Endothelial cell (in vitro differentiated cells): ENCODE results near the gene RFESD. TPM values are rescaled to one million over a fixed set of nuclear protein-coding genes. Genes with fewer than 3 reads are reported as not detected.
"Not testable (repeated sequence)": the region's sequence is repeated elsewhere in the genome, so short reads cannot be mapped to it uniquely, and the experiment has no call there.

ENCODE experiments used
- DNase-seq: peaks from one replicate; pipeline ENCODE4 v3.0.0; 2021; ENCODE audit warnings: low spot score
- H3K27ac Mint-ChIP-seq: one replicate; pipeline ENCODE4 v1.8.0; 2021; ENCODE audit warnings: mixed read lengths, inconsistent platforms; ENCODE audit not compliant: unreplicated experiment
- H3K27me3 Mint-ChIP-seq: one replicate; pipeline ENCODE4 v1.8.0; 2021; ENCODE audit warnings: mild to moderate bottlenecking, moderate library complexity, mixed read lengths, inconsistent platforms; ENCODE audit not compliant: unreplicated experiment
- H3K36me3 Mint-ChIP-seq: one replicate; pipeline ENCODE4 v1.8.0; 2021; ENCODE audit warnings: mild to moderate bottlenecking, low read depth, mixed read lengths, inconsistent platforms; ENCODE audit not compliant: unreplicated experiment
- H3K4me1 Mint-ChIP-seq: one replicate; pipeline ENCODE4 v1.8.0; 2021; ENCODE audit warnings: mild to moderate bottlenecking, mixed read lengths, inconsistent platforms; ENCODE audit not compliant: unreplicated experiment
- H3K4me3 Mint-ChIP-seq: one replicate; pipeline ENCODE4 v1.8.0; 2021; ENCODE audit warnings: mild to moderate bottlenecking, mixed read lengths, inconsistent platforms; ENCODE audit not compliant: unreplicated experiment
- H3K9me3 Mint-ChIP-seq: one replicate; pipeline ENCODE4 v1.8.0; 2021; ENCODE audit warnings: mixed read lengths, inconsistent platforms; ENCODE audit not compliant: unreplicated experiment
- total RNA-seq: library from RNA; stranded (reverse); fragmentation: NEBNext Ultra II Directional; extraction: Animal tissue kit (Norgen Biotek cat#: 25700); gene quantifications from one replicate; pipeline ENCODE4 v1.2.1, GENCODE V29; 2021; ENCODE audit not compliant: unreplicated experiment
- TF ChIP-seq, protein P1 (sequence below): fragments of 200-600 bp; sonication (generic); IDR thresholded peaks from one replicate; pipeline ENCODE4 v1.5.0; 2021; ENCODE audit warnings: antibody characterized with exemption; ENCODE audit not compliant: unreplicated experiment

Gene RFESD
- total RNA-seq, 1 donor from 2014 or later: 0.97 TPM

DNA sequence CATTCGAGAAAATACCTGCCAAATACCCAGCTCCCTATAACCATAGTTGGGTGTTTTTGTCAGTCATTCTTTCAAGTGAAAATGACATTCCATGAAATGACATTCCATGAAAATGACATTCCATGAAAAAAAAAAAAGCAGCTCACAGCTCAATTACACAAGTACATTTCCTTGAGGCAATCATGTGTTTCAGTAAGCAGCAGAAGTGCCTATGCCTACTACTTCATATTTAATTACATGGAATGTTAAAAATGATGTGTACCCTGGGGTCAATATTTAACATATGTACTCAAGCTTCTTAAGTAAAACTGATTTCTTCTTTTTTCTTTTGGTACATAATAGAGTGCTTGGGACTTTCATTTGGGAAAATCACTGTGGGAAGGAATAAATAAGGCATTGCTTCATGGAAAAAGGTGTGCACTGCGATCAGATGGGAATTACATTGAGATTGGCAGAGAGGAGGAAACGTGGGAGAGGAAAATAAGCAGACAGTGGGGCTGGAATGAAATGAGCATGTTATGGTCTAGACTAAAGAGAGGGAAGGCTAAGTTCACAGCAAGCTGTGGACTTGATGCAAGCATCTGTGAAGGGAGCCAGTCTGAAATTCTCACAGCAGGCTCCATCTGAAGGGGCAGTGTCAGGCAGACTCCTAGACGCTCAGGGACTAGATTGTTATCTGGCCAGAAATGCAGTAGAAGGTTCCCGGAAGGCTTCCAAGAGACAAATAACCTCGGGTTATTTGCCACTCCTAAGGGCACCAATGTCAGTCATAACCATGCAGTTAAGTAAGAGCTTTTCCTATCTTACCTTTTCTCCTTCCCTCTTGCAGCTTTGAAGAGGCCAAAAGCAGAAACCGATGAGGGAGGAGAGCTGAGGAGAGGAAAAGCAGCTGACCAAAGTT lies 51.5 kb downstream of the RFESD start:
- TF ChIP-seq, protein P1, sequence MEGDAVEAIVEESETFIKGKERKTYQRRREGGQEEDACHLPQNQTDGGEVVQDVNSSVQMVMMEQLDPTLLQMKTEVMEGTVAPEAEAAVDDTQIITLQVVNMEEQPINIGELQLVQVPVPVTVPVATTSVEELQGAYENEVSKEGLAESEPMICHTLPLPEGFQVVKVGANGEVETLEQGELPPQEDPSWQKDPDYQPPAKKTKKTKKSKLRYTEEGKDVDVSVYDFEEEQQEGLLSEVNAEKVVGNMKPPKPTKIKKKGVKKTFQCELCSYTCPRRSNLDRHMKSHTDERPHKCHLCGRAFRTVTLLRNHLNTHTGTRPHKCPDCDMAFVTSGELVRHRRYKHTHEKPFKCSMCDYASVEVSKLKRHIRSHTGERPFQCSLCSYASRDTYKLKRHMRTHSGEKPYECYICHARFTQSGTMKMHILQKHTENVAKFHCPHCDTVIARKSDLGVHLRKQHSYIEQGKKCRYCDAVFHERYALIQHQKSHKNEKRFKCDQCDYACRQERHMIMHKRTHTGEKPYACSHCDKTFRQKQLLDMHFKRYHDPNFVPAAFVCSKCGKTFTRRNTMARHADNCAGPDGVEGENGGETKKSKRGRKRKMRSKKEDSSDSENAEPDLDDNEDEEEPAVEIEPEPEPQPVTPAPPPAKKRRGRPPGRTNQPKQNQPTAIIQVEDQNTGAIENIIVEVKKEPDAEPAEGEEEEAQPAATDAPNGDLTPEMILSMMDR: no peak
- DNase-seq: no peak
- no peaks in the 10 kb centered on the region for H3K27me3 Mint-ChIP-seq
- H3K4me1 Mint-ChIP-seq: no peaks in the 10 kb centered on the region
- H3K4me3 Mint-ChIP-seq: no peak overlapping the region
- no peaks in the 10 kb centered on the region for H3K36me3 Mint-ChIP-seq
- no peak overlapping the region for H3K27ac Mint-ChIP-seq
- no peaks in the 10 kb centered on the region for H3K9me3 Mint-ChIP-seq

- no peak overlapping the region for H3K27ac Mint-ChIP-seq
- H3K36me3 Mint-ChIP-seq: no peaks in the 10 kb centered on the region
These were observed 52.8 kb downstream of the RFESD start for GRCh38 chr5:95699337-95699736.

GRCh38 chr5:95701074-95701473 lies 54.5 kb downstream of the RFESD start:
- H3K27ac Mint-ChIP-seq: no peak overlapping the region
- no peak for DNase-seq
- H3K4me1 Mint-ChIP-seq: no peaks in the 10 kb centered on the region
- TF ChIP-seq, protein P1: no peak
- H3K9me3 Mint-ChIP-seq: no peaks in the 10 kb centered on the region
- H3K27me3 Mint-ChIP-seq: no peaks in the 10 kb centered on the region
- H3K36me3 Mint-ChIP-seq: no peaks in the 10 kb centered on the region
- H3K4me3 Mint-ChIP-seq: no peak overlapping the region

More at GRCh38 chr5:95699337-95699736, 52.8 kb downstream of the RFESD start:
- TF ChIP-seq, protein P1: no peak
- Mint-ChIP-seq H3K4me1 (no peaks in the 10 kb centered on the region), H3K4me3 (no peak overlapping the region), H3K27me3 (no peaks in the 10 kb centered on the region), H3K9me3 (no peaks in the 10 kb centered on the region)
- DNase-seq: no peak

DNA sequence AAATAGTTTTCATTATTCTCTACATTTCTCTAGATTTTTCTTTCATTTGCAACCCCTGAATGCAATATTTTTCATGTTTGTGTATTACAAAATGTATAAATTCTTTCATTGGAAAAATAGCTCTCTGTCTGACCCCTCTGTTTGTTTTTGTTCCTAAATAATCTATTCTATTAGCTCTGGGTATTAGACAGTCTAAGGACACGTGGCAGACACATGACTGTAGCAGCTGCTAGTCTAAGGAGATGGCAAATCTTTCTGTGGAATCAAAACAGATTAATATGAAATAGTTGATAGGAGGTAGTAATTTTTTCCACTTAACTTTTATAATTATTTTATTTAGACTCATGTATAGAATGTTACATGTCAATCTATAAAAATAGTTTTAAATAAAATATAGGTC lies 57.6 kb downstream of the RFESD start:
- H3K4me1 Mint-ChIP-seq: no peaks in the 10 kb centered on the region
- no peak overlapping the region for H3K4me3 Mint-ChIP-seq
- H3K27me3 Mint-ChIP-seq: no peaks in the 10 kb centered on the region
- no peak overlapping the region for H3K27ac Mint-ChIP-seq
- TF ChIP-seq, protein P1: no peak
- no peaks in the 10 kb centered on the region for H3K36me3 Mint-ChIP-seq
- no peak for DNase-seq
- H3K9me3 Mint-ChIP-seq: no peaks in the 10 kb centered on the region

DNA sequence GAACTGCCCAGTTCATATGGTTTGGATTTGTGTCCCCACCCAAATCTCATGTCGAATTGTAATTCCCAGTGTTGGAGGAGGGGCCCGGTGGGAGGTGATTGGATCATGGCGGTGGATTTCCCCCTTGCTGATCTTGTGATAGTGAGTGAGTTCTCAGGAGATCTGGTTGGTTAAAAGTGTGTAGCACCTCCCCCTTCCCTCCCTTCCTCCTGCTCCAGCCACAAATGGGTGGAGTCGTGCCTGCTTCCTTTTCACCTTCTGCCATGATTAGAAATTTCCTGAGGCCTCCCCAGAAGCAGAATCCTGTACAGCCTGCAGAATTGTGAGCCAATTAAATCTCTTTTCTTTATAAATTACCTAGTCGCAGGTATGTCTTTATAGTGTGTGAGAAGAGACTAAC lies 59.6 kb downstream of the RFESD start:
- H3K4me1 Mint-ChIP-seq, H3K27ac Mint-ChIP-seq, H3K4me3 Mint-ChIP-seq, DNase-seq, H3K27me3 Mint-ChIP-seq, H3K36me3 Mint-ChIP-seq, H3K9me3 Mint-ChIP-seq: not testable (repeated sequence)
